ENCODE data around the gene ROBO1.

ROBO1 gene

GRCh38 chr3:79555655-79556054 is 212.1 kb downstream of the ROBO1 start:
- no peak for TF ChIP-seq EZH2phosphoT487 (IDR thresholded peaks at IDR 0.05; ENCODE audit: low read length)
- no peak for TF ChIP-seq EZH2 (optimal IDR thresholded peaks at IDR 0.05; ENCODE audit: low read depth, low read length)
- no peak for TF ChIP-seq CTCF (IDR thresholded peaks at IDR 0.05; ENCODE audit: low read length)

GRCh38 chr3:79551997-79552396 is 215.8 kb downstream of the ROBO1 start:
- Histone ChIP-seq H3K9me3 (replicated peaks; ENCODE audit: insufficient read depth, low read length) (no peaks in the 10 kb centered on the region), H3K79me2 (ENCODE audit: low read length) (no peaks in the 10 kb centered on the region), H3K4me3 (ENCODE audit: low read length) (no peak overlapping the region), H3F3A (ENCODE audit: insufficient read depth, low read length) (no peaks in the 10 kb centered on the region), H2AFZ (ENCODE audit: low read length) (no peak overlapping the region), H3K4me1 (ENCODE audit: low read length) (no peaks in the 10 kb centered on the region), H3K27me3 (replicated peaks; ENCODE audit: insufficient read depth, low read length) (no peaks in the 10 kb centered on the region), H3K27ac (ENCODE audit: low read length) (no peak overlapping the region), H4K20me1 (ENCODE audit: insufficient read depth, low read length) (no peaks in the 10 kb centered on the region), H3K4me2 (ENCODE audit: low read depth, low read length) (no peak overlapping the region), H3K36me3 (replicated peaks; ENCODE audit: insufficient read depth, low read length) (no peaks in the 10 kb centered on the region), H3K9ac (ENCODE audit: low read length) (no peak overlapping the region), H3K9me2 (replicated peaks; ENCODE audit: insufficient read depth, low read length) (no peaks in the 10 kb centered on the region)
- DNase-seq: peak; percentile 18
- peak; percentile 24 for TF ChIP-seq CTCF (IDR thresholded peaks at IDR 0.05; ENCODE audit: low read length)
- TF ChIP-seq EZH2phosphoT487 (IDR thresholded peaks at IDR 0.05; ENCODE audit: low read length): no peak

More at GRCh38 chr3:79555655-79556054, 212.1 kb downstream of the ROBO1 start:
- Histone ChIP-seq H3K9me2 (replicated peaks; ENCODE audit: insufficient read depth, low read length) (no peaks in the 10 kb centered on the region), H4K20me1 (ENCODE audit: insufficient read depth, low read length) (no peaks in the 10 kb centered on the region), H3F3A (ENCODE audit: insufficient read depth, low read length) (no peaks in the 10 kb centered on the region), H3K4me3 (ENCODE audit: low read length) (no peak overlapping the region), H3K9ac (ENCODE audit: low read length) (no peak overlapping the region), H2AFZ (ENCODE audit: low read length) (no peak overlapping the region), H3K27me3 (replicated peaks; ENCODE audit: insufficient read depth, low read length) (no peaks in the 10 kb centered on the region), H3K27ac (ENCODE audit: low read length) (no peak overlapping the region), H3K79me2 (ENCODE audit: low read length) (no peaks in the 10 kb centered on the region), H3K36me3 (replicated peaks; ENCODE audit: insufficient read depth, low read length) (no peaks in the 10 kb centered on the region), H3K4me2 (ENCODE audit: low read depth, low read length) (no peak overlapping the region), H3K4me1 (ENCODE audit: low read length) (no peaks in the 10 kb centered on the region), H3K9me3 (replicated peaks; ENCODE audit: insufficient read depth, low read length) (no peaks in the 10 kb centered on the region)
- DNase-seq: no peak

- H3K4me3 ChIP-seq (ENCODE audit: low read length): no peak overlapping the region
- H3K36me3 ChIP-seq (replicated peaks; ENCODE audit: insufficient read depth, low read length): no peaks in the 10 kb centered on the region
- no peak overlapping the region for H3K27ac ChIP-seq (ENCODE audit: low read length)
- no peaks in the 10 kb centered on the region for H3F3A ChIP-seq (ENCODE audit: insufficient read depth, low read length)
- no peaks in the 10 kb centered on the region for H3K27me3 ChIP-seq (replicated peaks; ENCODE audit: insufficient read depth, low read length)
- no peak for TF ChIP-seq CTCF (IDR thresholded peaks at IDR 0.05; ENCODE audit: low read length)
- TF ChIP-seq EZH2phosphoT487 (IDR thresholded peaks at IDR 0.05; ENCODE audit: low read length): no peak
- H3K9me3 ChIP-seq (replicated peaks; ENCODE audit: insufficient read depth, low read length): no peaks in the 10 kb centered on the region
- H3K4me1 ChIP-seq (ENCODE audit: low read length): no peaks in the 10 kb centered on the region
- H2AFZ ChIP-seq (ENCODE audit: low read length): no peak overlapping the region
- H3K9me2 ChIP-seq (replicated peaks; ENCODE audit: insufficient read depth, low read length): no peaks in the 10 kb centered on the region
- H4K20me1 ChIP-seq (ENCODE audit: insufficient read depth, low read length): no peaks in the 10 kb centered on the region
- DNase-seq: no peak
- no peak overlapping the region for H3K4me2 ChIP-seq (ENCODE audit: low read depth, low read length)
- no peak overlapping the region for H3K9ac ChIP-seq (ENCODE audit: low read length)
- no peaks in the 10 kb centered on the region for H3K79me2 ChIP-seq (ENCODE audit: low read length)
These were observed 216.4 kb downstream of the ROBO1 start for GRCh38 chr3:79551321-79551892.

All from MM.1S (cell line).